H9 (cell line): ENCODE data around the gene LRRC15. TPM values are rescaled to one million over a fixed set of nuclear protein-coding genes. Genes with fewer than 3 reads are reported as not detected.

Source experiments
- DNase-seq: peaks from one replicate; pipeline ENCODE4 v3.0.0-alpha.2; 2017
- H2AFZ ChIP-seq: one replicate; pipeline ENCODE4 v1.6.1; 2013; ENCODE audit warnings: mild to moderate bottlenecking, low read length, control low read depth, moderate library complexity
- H2AK5ac ChIP-seq: 2 replicates; pipeline ENCODE4 v1.6.1; 2013; ENCODE audit warnings: low read length, control low read depth, mixed read lengths; ENCODE audit not compliant: insufficient read length
- H2BK120ac ChIP-seq: one replicate; pipeline ENCODE4 v1.6.1; 2013; ENCODE audit warnings: low read depth, mild to moderate bottlenecking, low read length, control low read depth, inconsistent platforms; ENCODE audit not compliant: poor library complexity, severe bottlenecking
- H2BK12ac ChIP-seq: 2 replicates; pipeline ENCODE4 v1.6.1; 2013; ENCODE audit warnings: low read length, control low read depth, mixed read lengths, low read depth; ENCODE audit not compliant: insufficient read length
- H2BK15ac ChIP-seq: 2 replicates; pipeline ENCODE4 v1.6.1; 2013; ENCODE audit warnings: low read depth, low read length, control low read depth
- H2BK20ac ChIP-seq: one replicate; pipeline ENCODE4 v1.6.1; 2013; ENCODE audit warnings: low read depth, mild to moderate bottlenecking, low read length, control low read depth, inconsistent platforms; ENCODE audit not compliant: poor library complexity, severe bottlenecking
- H2BK5ac ChIP-seq: 2 replicates; pipeline ENCODE4 v1.6.1; 2013; ENCODE audit warnings: low read length, control low read depth, mixed read lengths; ENCODE audit not compliant: insufficient read length
- H3K14ac ChIP-seq: 2 replicates; pipeline ENCODE4 v1.6.1; 2013; ENCODE audit warnings: low read length, control low read depth; ENCODE audit not compliant: insufficient read depth
- H3K18ac ChIP-seq: 2 replicates; pipeline ENCODE4 v1.6.1; 2013; ENCODE audit warnings: low read depth, mild to moderate bottlenecking, mixed read lengths, low read length, control low read depth; ENCODE audit not compliant: insufficient read length
- H3K23ac ChIP-seq: 2 replicates; pipeline ENCODE4 v1.6.1; 2013; ENCODE audit warnings: low read length, control low read depth, mixed read lengths, low read depth; ENCODE audit not compliant: insufficient read length
- H3K23me2 ChIP-seq: 2 replicates; pipeline ENCODE4 v1.6.1; 2013; ENCODE audit warnings: low read depth, mild to moderate bottlenecking, mixed read lengths, low read length, control low read depth; ENCODE audit not compliant: insufficient read length, poor library complexity, severe bottlenecking
- H3K27ac ChIP-seq: 2 replicates; pipeline ENCODE4 v1.5.1; 2013; ENCODE audit warnings: low read length, control low read depth, mixed read lengths, low read depth; ENCODE audit not compliant: insufficient read length
- H3K27me3 ChIP-seq: 2 replicates; pipeline ENCODE4 v1.6.1; 2013; ENCODE audit warnings: low read length, control low read depth, inconsistent platforms; ENCODE audit not compliant: insufficient read depth
- H3K4ac ChIP-seq: 2 replicates; pipeline ENCODE4 v1.6.1; 2013; ENCODE audit warnings: low read depth, mild to moderate bottlenecking, control low read depth, inconsistent platforms, low read length, moderate library complexity
- H3K4me1 ChIP-seq: 2 replicates; pipeline ENCODE4 v1.6.1; 2013; ENCODE audit warnings: low read length, control low read depth, inconsistent platforms; ENCODE audit not compliant: insufficient read depth
- H3K4me2 ChIP-seq: 2 replicates; pipeline ENCODE4 v1.6.1; 2013; ENCODE audit warnings: low read length, control low read depth, mixed read lengths; ENCODE audit not compliant: insufficient read length, insufficient read depth
- H3K56ac ChIP-seq: 2 replicates; pipeline ENCODE4 v1.6.1; 2013; ENCODE audit warnings: low read depth, mild to moderate bottlenecking, mixed read lengths, low read length, control low read depth; ENCODE audit not compliant: insufficient read length
- H3K79me1 ChIP-seq: 2 replicates; pipeline ENCODE4 v1.6.1; 2013; ENCODE audit warnings: low read depth, mild to moderate bottlenecking, moderate library complexity, low read length, control low read depth, inconsistent platforms; ENCODE audit not compliant: insufficient read depth, poor library complexity, severe bottlenecking
- H3K79me2 ChIP-seq: 2 replicates; pipeline ENCODE4 v1.6.1; 2013; ENCODE audit warnings: low read length, control low read depth, inconsistent platforms; ENCODE audit not compliant: insufficient read depth
- H3K9ac ChIP-seq: 2 replicates; pipeline ENCODE4 v1.6.1; 2013; ENCODE audit warnings: low read length, control low read depth, mixed read lengths; ENCODE audit not compliant: insufficient read length; ENCODE audit errors: extremely low read depth
- H3K9me3 ChIP-seq: one replicate; pipeline ENCODE4 v1.6.1; 2013; ENCODE audit warnings: low read depth, low read length, inconsistent platforms; ENCODE audit not compliant: control insufficient read depth
- H3T11ph ChIP-seq: one replicate; pipeline ENCODE4 v1.6.1; 2013; ENCODE audit warnings: mild to moderate bottlenecking, low read length, control low read depth, inconsistent platforms
- H4K20me1 ChIP-seq: one replicate; pipeline ENCODE4 v1.6.1; 2013; ENCODE audit not compliant: control insufficient read depth, insufficient read length, insufficient read depth
- H4K5ac ChIP-seq: 2 replicates; pipeline ENCODE4 v1.6.1; 2013; ENCODE audit warnings: low read depth, mild to moderate bottlenecking, mixed read lengths, low read length, control low read depth; ENCODE audit not compliant: insufficient read length
- H4K8ac ChIP-seq: replicated peaks from 2 replicates; pipeline ENCODE4 v1.6.1; 2013; ENCODE audit warnings: low read length, control low read depth, mixed read lengths, low read depth; ENCODE audit not compliant: insufficient read length
- H4K91ac ChIP-seq: 2 replicates; pipeline ENCODE4 v1.6.1; 2013; ENCODE audit warnings: low read depth, mild to moderate bottlenecking, moderate library complexity, mixed read lengths, low read length, control low read depth; ENCODE audit not compliant: insufficient read length
- H3K27ac Mint-ChIP-seq, 3 experiments: 2 replicates in 2 of 3; 3 replicates in 1 of 3; pipeline ENCODE4 v1.8.0; 2020 to 2021; ENCODE audit warnings: mixed read lengths in 3 of 3, mild to moderate bottlenecking in 1 of 3, moderate library complexity in 1 of 3
- H3K27me3 Mint-ChIP-seq: 2 replicates; pipeline ENCODE4 v1.8.0; 2021; ENCODE audit warnings: low read depth, mild to moderate bottlenecking, moderate library complexity, mixed read lengths
- H3K36me3 Mint-ChIP-seq, 3 experiments: 2 replicates in 2 of 3; 3 replicates in 1 of 3; pipeline ENCODE4 v1.8.0; 2020 to 2021; ENCODE audit warnings: low read depth in 3 of 3, mixed read lengths in 3 of 3; ENCODE audit not compliant: insufficient read depth in 1 of 3
- H3K4me1 Mint-ChIP-seq, 2 experiments: 2 replicates each; pipeline ENCODE4 v1.8.0; 2020; ENCODE audit warnings: mixed read lengths in 2 of 2
- H3K4me3 Mint-ChIP-seq, 2 experiments: 2 replicates in 1 of 2; 3 replicates in 1 of 2; pipeline ENCODE4 v1.8.0; 2020 to 2021; ENCODE audit warnings: mild to moderate bottlenecking in 2 of 2, mixed read lengths in 2 of 2, moderate library complexity in 1 of 2
- H3K9me3 Mint-ChIP-seq, 2 experiments: 2 replicates in 1 of 2; 3 replicates in 1 of 2; pipeline ENCODE4 v1.8.0; 2020; ENCODE audit warnings: mild to moderate bottlenecking in 2 of 2, mixed read lengths in 2 of 2, moderate library complexity in 1 of 2
- WGBS: extraction: QIAGEN DNeasy Blood & Tissue Kit; methylation state at CpG from one replicate; pipeline ENCODE4 v1.1.7; 2013; ENCODE audit warnings: missing lambda C conversion rate, low lambda C conversion rate, mixed read lengths; ENCODE audit not compliant: insufficient read length; ENCODE audit errors: extremely low coverage; 5-methylcytosine and 5-hydroxymethylcytosine counted together
- total RNA-seq: library from RNA; stranded (reverse); gene quantifications from 2 replicates; pipeline ENCODE4 v1.2.1, GENCODE V29; 2021
- TF ChIP-seq, protein P1 (sequence below): fragments of 200-600 bp; sonication (generic); conservative IDR thresholded peaks from 3 replicates; pipeline ENCODE4 v1.8.0; 2021; ENCODE audit warnings: antibody characterized with exemption, mild to moderate bottlenecking

The LRRC15 gene
- total RNA-seq, 1 experiment from 2014 or later = 0.07 TPM

- H3K27ac ChIP-seq = no peak overlapping the region
- Mint-ChIP-seq H3K4me3 (no peak overlapping the region), H3K27ac (no peak overlapping the region), H3K9me3 (no peaks in the 10 kb centered on the region), H3K27me3 (peaks cover 24% of the 10 kb centered on the region), H3K4me1 (peaks cover 14 to 22% of the 10 kb centered on the region in 2 experiments), H3K36me3 (no peaks in the 10 kb centered on the region)
- H3K23me2 ChIP-seq = no peaks in the 10 kb centered on the region
- no peak overlapping the region for H2BK15ac ChIP-seq
- H3K9ac ChIP-seq = no peak overlapping the region
- DNase-seq = no peak
- H3K14ac ChIP-seq = no peak overlapping the region; the same call in 1 of the 2 replicates
- no peak overlapping the region for H2AK5ac ChIP-seq
- H2BK20ac ChIP-seq = no peak overlapping the region
- no peak overlapping the region for H3K23ac ChIP-seq
- TF ChIP-seq, protein P1, sequence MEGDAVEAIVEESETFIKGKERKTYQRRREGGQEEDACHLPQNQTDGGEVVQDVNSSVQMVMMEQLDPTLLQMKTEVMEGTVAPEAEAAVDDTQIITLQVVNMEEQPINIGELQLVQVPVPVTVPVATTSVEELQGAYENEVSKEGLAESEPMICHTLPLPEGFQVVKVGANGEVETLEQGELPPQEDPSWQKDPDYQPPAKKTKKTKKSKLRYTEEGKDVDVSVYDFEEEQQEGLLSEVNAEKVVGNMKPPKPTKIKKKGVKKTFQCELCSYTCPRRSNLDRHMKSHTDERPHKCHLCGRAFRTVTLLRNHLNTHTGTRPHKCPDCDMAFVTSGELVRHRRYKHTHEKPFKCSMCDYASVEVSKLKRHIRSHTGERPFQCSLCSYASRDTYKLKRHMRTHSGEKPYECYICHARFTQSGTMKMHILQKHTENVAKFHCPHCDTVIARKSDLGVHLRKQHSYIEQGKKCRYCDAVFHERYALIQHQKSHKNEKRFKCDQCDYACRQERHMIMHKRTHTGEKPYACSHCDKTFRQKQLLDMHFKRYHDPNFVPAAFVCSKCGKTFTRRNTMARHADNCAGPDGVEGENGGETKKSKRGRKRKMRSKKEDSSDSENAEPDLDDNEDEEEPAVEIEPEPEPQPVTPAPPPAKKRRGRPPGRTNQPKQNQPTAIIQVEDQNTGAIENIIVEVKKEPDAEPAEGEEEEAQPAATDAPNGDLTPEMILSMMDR = no peak
- H2AFZ ChIP-seq = no peak overlapping the region
- H3K9me3 ChIP-seq = no peaks in the 10 kb centered on the region
- H3K56ac ChIP-seq = no peak overlapping the region
- H3K4ac ChIP-seq = no peak overlapping the region
- no peak overlapping the region for H2BK12ac ChIP-seq
- no peaks in the 10 kb centered on the region for H4K20me1 ChIP-seq
- no peak overlapping the region for H3K4me2 ChIP-seq
- H2BK5ac ChIP-seq = no peak overlapping the region
- no peak overlapping the region for H4K5ac ChIP-seq
- H3K4me1 ChIP-seq = no peaks in the 10 kb centered on the region
- no peaks in the 10 kb centered on the region for H3K79me1 ChIP-seq
- no peak overlapping the region for H4K8ac ChIP-seq
- H3K18ac ChIP-seq = no peak overlapping the region
- WGBS = no CpG with 5 or more reads among the region's 20 CpGs
- no peak overlapping the region for H2BK120ac ChIP-seq
- H3K79me2 ChIP-seq = no peaks in the 10 kb centered on the region
- H3T11ph ChIP-seq = no peak overlapping the region
- no peak overlapping the region for H4K91ac ChIP-seq
- no peaks in the 10 kb centered on the region; the same call in 1 of the 2 replicates for H3K27me3 ChIP-seq
These were observed 4.7 kb downstream of the LRRC15 start for GRCh38 chr3:194364652-194365434.
